Smooth muscle cell (in vitro differentiated cells): ENCODE measurements around the gene PSMG4. TPM values are rescaled to one million over a fixed set of nuclear protein-coding genes. Genes with fewer than 3 reads are reported as not detected.

Experiments
- DNase-seq: peaks from one replicate; lab custom pipeline; 2025; ENCODE audit not compliant: unreplicated experiment; lab: John Stamatoyannopoulos, UW
- H2AFZ ChIP-seq: fragments of 200-600 bp; sonication (generic); 2 replicates; pipeline ENCODE4 v1.6.0; 2016; ENCODE audit warnings: antibody characterized with exemption, low read depth, mild to moderate bottlenecking
- H3F3A ChIP-seq: fragments of 200-600 bp; sonication (generic); 2 replicates; pipeline ENCODE4 v1.6.0; 2017; ENCODE audit warnings: antibody characterized with exemption, low read depth
- H3K27ac ChIP-seq: fragments of 200-600 bp; sonication (generic); 2 replicates; pipeline ENCODE4 v1.5.1; 2016; ENCODE audit warnings: low read depth, mild to moderate bottlenecking
- H3K27me3 ChIP-seq: fragments of 200-600 bp; sonication (generic); 2 replicates; pipeline ENCODE4 v1.6.1; 2016; ENCODE audit warnings: low read depth, mild to moderate bottlenecking
- H3K36me3 ChIP-seq: fragments of 200-600 bp; sonication (generic); 2 replicates; pipeline ENCODE4 v1.5.1; 2016; ENCODE audit warnings: low read depth
- H3K4me1 ChIP-seq: fragments of 200-600 bp; sonication (generic); 2 replicates; pipeline ENCODE4 v1.5.1; 2016; ENCODE audit warnings: low read depth
- H3K4me2 ChIP-seq: fragments of 200-600 bp; sonication (generic); 2 replicates; pipeline ENCODE4 v1.6.0; 2016; ENCODE audit warnings: mild to moderate bottlenecking
- H3K4me3 ChIP-seq: fragments of 200-600 bp; sonication (generic); 2 replicates; pipeline ENCODE4 v1.5.1; 2016; ENCODE audit warnings: mild to moderate bottlenecking
- H3K79me2 ChIP-seq: fragments of 200-600 bp; sonication (generic); 2 replicates; pipeline ENCODE4 v1.6.0; 2016; ENCODE audit warnings: low read depth, mild to moderate bottlenecking
- H3K9ac ChIP-seq: fragments of 200-600 bp; sonication (generic); 2 replicates; pipeline ENCODE4 v1.6.0; 2016; ENCODE audit warnings: low read depth
- H3K9me3 ChIP-seq: fragments of 200-600 bp; sonication (generic); replicated peaks from 2 replicates; pipeline ENCODE4 v1.5.1; 2016; ENCODE audit warnings: low read depth
- H4K20me1 ChIP-seq: fragments of 200-600 bp; sonication (generic); 2 replicates; pipeline ENCODE4 v1.6.0; 2016; ENCODE audit warnings: low read depth
- CTCF ChIP-seq: fragments of 200-600 bp; sonication (generic); IDR thresholded peaks from 2 replicates; pipeline ENCODE4 v1.5.1; 2017; ENCODE audit warnings: borderline replicate concordance, mild to moderate bottlenecking, antibody characterized with exemption; ENCODE audit not compliant: insufficient read depth, poor library complexity, severe bottlenecking
- WGBS: methylation state at CpG from one replicate; pipeline ENCODE4 v1.1.7; 2016; ENCODE audit warnings: low lambda C conversion rate; 5-methylcytosine and 5-hydroxymethylcytosine counted together
- polyA plus RNA-seq: library from polyadenylated mRNA; unstranded; fragments of >200 nt; fragmentation: Nextera tagmentation; extraction: Ambion mirVana; gene quantifications from 2 replicates; pipeline ENCODE4 v1.2.1, GENCODE V29; 2016
- total RNA-seq: library from RNA; depleted of rRNA; stranded (reverse); fragments of >200 nt; gene quantifications from 2 replicates; pipeline ENCODE4 v1.2.3, GENCODE V29; 2014

Gene PSMG4
- total and polyA plus RNA-seq, 2 experiments from 2014 or later = 10.9 to 12.5 TPM

GRCh38 chr6:3310051-3310448, 51.3 kb downstream of the PSMG4 start:
- Histone ChIP-seq H3K36me3 (no peaks in the 10 kb centered on the region), H3K27me3 (peaks cover 4% of the 10 kb centered on the region), H3K79me2 (no peaks in the 10 kb centered on the region), H3K4me1 (no peaks in the 10 kb centered on the region), H3F3A (no peaks in the 10 kb centered on the region), H2AFZ (no peak overlapping the region), H3K4me2 (no peak overlapping the region), H4K20me1 (no peaks in the 10 kb centered on the region), H3K27ac (no peak overlapping the region), H3K9me3 (no peaks in the 10 kb centered on the region), H3K4me3 (no peak overlapping the region), H3K9ac (no peak overlapping the region)
- DNase-seq = no peak
- WGBS = 91% methylated on average over 5 of the region's 6 CpGs
- TF ChIP-seq CTCF = no peak

- Histone ChIP-seq H2AFZ (no peak overlapping the region), H3K4me2 (no peak overlapping the region), H3K4me1 (no peaks in the 10 kb centered on the region), H4K20me1 (no peaks in the 10 kb centered on the region), H3K27me3 (peaks cover 4% of the 10 kb centered on the region), H3K36me3 (no peaks in the 10 kb centered on the region), H3K79me2 (no peaks in the 10 kb centered on the region), H3K9ac (no peak overlapping the region), H3K9me3 (no peaks in the 10 kb centered on the region), H3K27ac (no peak overlapping the region), H3K4me3 (no peak overlapping the region), H3F3A (no peaks in the 10 kb centered on the region)
- DNase-seq = no peak
- 94% methylated on average over 9 of the region's 9 CpGs for WGBS
- TF ChIP-seq CTCF = no peak
Observed at GRCh38 chr6:3310703-3311102, 52.0 kb downstream of the PSMG4 start.

- no peak overlapping the region for H3K9ac ChIP-seq
- DNase-seq = no peak
- peaks cover 4% of the 10 kb centered on the region for H3K27me3 ChIP-seq
- no peaks in the 10 kb centered on the region for H3K36me3 ChIP-seq
- TF ChIP-seq CTCF = no peak
- H3K4me2 ChIP-seq = no peak overlapping the region
- H4K20me1 ChIP-seq = no peaks in the 10 kb centered on the region
- no peak overlapping the region for H3K27ac ChIP-seq
- H2AFZ ChIP-seq = no peak overlapping the region
- H3K4me3 ChIP-seq = no peak overlapping the region
- no peaks in the 10 kb centered on the region for H3K79me2 ChIP-seq
- no peaks in the 10 kb centered on the region for H3K9me3 ChIP-seq
- no peaks in the 10 kb centered on the region for H3K4me1 ChIP-seq
- no peaks in the 10 kb centered on the region for H3F3A ChIP-seq
- WGBS = 94% methylated on average over 6 of the region's 6 CpGs
Observed at GRCh38 chr6:3311826-3312225, 53.1 kb downstream of the PSMG4 start.

- no peak overlapping the region for H3K4me3 ChIP-seq
- no peak for TF ChIP-seq CTCF
- H3K27me3 ChIP-seq = peaks cover 4% of the 10 kb centered on the region
- H3K79me2 ChIP-seq = no peaks in the 10 kb centered on the region
- H3K4me1 ChIP-seq = no peaks in the 10 kb centered on the region
- H2AFZ ChIP-seq = no peak overlapping the region
- no peak overlapping the region for H3K9ac ChIP-seq
- H3F3A ChIP-seq = no peaks in the 10 kb centered on the region
- H3K9me3 ChIP-seq = no peaks in the 10 kb centered on the region
- no peak overlapping the region for H3K27ac ChIP-seq
- no peak for DNase-seq
- H4K20me1 ChIP-seq = no peaks in the 10 kb centered on the region
- no peaks in the 10 kb centered on the region for H3K36me3 ChIP-seq
- 89% methylated on average over 11 of the region's 11 CpGs for WGBS
- H3K4me2 ChIP-seq = no peak overlapping the region
Observed at GRCh38 chr6:3312604-3313231, 54.0 kb downstream of the PSMG4 start.
